Suprapubic skin (tissue), 4 donors: ENCODE results near the gene ASB9. TPM values are rescaled to one million over a fixed set of nuclear protein-coding genes. Genes with fewer than 3 reads are reported as not detected.
"Not testable (repeated sequence)": the region's sequence is repeated elsewhere in the genome, so short reads cannot be mapped to it uniquely, and the experiment has no call there.

Experiments used
- DNase-seq, 2 donors: peaks; one replicate each; pipeline ENCODE4 v3.0.0-alpha.2; 2019; ENCODE audit warnings: low spot score in 2 of 2
- H3K27ac ChIP-seq: fragments of 200-600 bp; sonication (generic); one replicate; pipeline ENCODE4 v1.5.1; 2019
- H3K27me3 ChIP-seq: fragments of 200-600 bp; sonication (generic); one replicate; pipeline ENCODE4 v1.5.1; 2019
- H3K36me3 ChIP-seq: fragments of 200-600 bp; sonication (generic); one replicate; pipeline ENCODE4 v1.5.1; 2019
- H3K4me1 ChIP-seq: fragments of 200-600 bp; sonication (generic); one replicate; pipeline ENCODE4 v1.5.1; 2019
- H3K4me3 ChIP-seq: fragments of 200-600 bp; sonication (generic); one replicate; pipeline ENCODE4 v1.5.1; 2019; ENCODE audit warnings: mild to moderate bottlenecking
- H3K9me3 ChIP-seq: fragments of 200-600 bp; sonication (generic); one replicate; pipeline ENCODE4 v1.5.1; 2019
- EP300 ChIP-seq: sonication (generic); formaldehyde crosslinking; IDR thresholded peaks from one replicate; pipeline ENCODE4 v1.6.1; 2017; ENCODE audit warnings: antibody characterized with exemption
- POLR2A ChIP-seq, 2 donors: fragments of 450-650 bp; IDR thresholded peaks; one replicate each; pipeline ENCODE4 v1.6.1; 2017; ENCODE audit warnings: antibody characterized with exemption in 2 of 2, mild to moderate bottlenecking in 2 of 2, moderate library complexity in 2 of 2
- POLR2AphosphoS5 ChIP-seq, 3 donors: sonication (generic); formaldehyde crosslinking; IDR thresholded peaks; one replicate each; pipeline ENCODE4 v1.6.1; 2017; ENCODE audit warnings: antibody characterized with exemption in 3 of 3
- WGBS: methylation state at CpG from one replicate; pipeline ENCODE4 v1.1.5; 2018; 5-methylcytosine and 5-hydroxymethylcytosine counted together
- total RNA-seq, 4 donors: library from RNA; depleted of rRNA; stranded (reverse); fragments of >200 nt; gene quantifications; one replicate each; pipeline ENCODE4 v1.1.0, GENCODE V29; 2016
- TF ChIP-seq, protein P1 (sequence below), 2 donors: fragments of 200-600 bp in 1 of 2; fragments of 450-650 bp in 1 of 2; sonication (generic) in 1 of 2; IDR thresholded peaks; one replicate each; pipeline ENCODE4 v1.5.1; 2016 to 2019; ENCODE audit warnings: antibody characterized with exemption in 2 of 2, mild to moderate bottlenecking in 1 of 2, moderate library complexity in 1 of 2

Gene ASB9
- total RNA-seq, 4 donors from 2014 or later: 0.49 to 3.6 (median 1.3) TPM

GRCh38 chrX:15298201-15298600 lies 28.3 kb upstream of the ASB9 start:
- Histone ChIP-seq H3K4me1 (no peaks in the 10 kb centered on the region), H3K27me3 (no peaks in the 10 kb centered on the region), H3K9me3 (no peaks in the 10 kb centered on the region), H3K4me3 (no peak overlapping the region), H3K27ac (no peak overlapping the region), H3K36me3 (no peaks in the 10 kb centered on the region)
- TF ChIP-seq POLR2AphosphoS5 (IDR thresholded peaks at IDR 0.05) (no peak), POLR2A (IDR thresholded peaks at IDR 0.05) (no peak)
- TF ChIP-seq, protein P1, sequence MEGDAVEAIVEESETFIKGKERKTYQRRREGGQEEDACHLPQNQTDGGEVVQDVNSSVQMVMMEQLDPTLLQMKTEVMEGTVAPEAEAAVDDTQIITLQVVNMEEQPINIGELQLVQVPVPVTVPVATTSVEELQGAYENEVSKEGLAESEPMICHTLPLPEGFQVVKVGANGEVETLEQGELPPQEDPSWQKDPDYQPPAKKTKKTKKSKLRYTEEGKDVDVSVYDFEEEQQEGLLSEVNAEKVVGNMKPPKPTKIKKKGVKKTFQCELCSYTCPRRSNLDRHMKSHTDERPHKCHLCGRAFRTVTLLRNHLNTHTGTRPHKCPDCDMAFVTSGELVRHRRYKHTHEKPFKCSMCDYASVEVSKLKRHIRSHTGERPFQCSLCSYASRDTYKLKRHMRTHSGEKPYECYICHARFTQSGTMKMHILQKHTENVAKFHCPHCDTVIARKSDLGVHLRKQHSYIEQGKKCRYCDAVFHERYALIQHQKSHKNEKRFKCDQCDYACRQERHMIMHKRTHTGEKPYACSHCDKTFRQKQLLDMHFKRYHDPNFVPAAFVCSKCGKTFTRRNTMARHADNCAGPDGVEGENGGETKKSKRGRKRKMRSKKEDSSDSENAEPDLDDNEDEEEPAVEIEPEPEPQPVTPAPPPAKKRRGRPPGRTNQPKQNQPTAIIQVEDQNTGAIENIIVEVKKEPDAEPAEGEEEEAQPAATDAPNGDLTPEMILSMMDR (IDR thresholded peaks at IDR 0.05): no peak
- DNase-seq: no peak
- 55% methylated on average over 2 of the region's 2 CpGs for WGBS

DNA sequence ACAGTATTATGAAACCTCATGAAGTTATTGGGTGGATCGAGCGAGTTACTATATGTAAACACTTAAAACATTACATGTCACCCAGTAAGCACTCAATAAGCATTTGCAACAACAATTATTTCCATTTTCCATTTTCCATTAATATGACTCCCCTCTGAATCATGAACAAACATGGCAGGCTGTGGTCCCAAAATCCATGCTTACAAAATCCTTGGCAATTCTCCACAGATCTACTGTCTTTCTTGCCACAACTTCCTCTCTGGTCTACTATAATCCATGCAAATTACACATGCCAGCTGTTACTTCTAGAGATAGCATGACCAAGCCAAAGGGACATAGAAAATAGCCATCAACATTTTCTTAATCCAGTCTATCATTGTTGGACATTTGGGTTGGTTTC lies 23.6 kb upstream of the ASB9 start:
- no peaks in the 10 kb centered on the region for H3K9me3 ChIP-seq
- no peak for TF ChIP-seq POLR2AphosphoS5 (IDR thresholded peaks at IDR 0.05)
- H3K4me1 ChIP-seq: no peaks in the 10 kb centered on the region
- H3K36me3 ChIP-seq: no peaks in the 10 kb centered on the region
- H3K4me3 ChIP-seq: no peak overlapping the region
- H3K27ac ChIP-seq: no peak overlapping the region
- no peak for DNase-seq
- 87% methylated on average over 2 of the region's 2 CpGs for WGBS
- no peaks in the 10 kb centered on the region for H3K27me3 ChIP-seq

GRCh38 chrX:15292861-15293260 lies 23.0 kb upstream of the ASB9 start:
- 75% methylated on average over 3 of the region's 3 CpGs for WGBS

DNA sequence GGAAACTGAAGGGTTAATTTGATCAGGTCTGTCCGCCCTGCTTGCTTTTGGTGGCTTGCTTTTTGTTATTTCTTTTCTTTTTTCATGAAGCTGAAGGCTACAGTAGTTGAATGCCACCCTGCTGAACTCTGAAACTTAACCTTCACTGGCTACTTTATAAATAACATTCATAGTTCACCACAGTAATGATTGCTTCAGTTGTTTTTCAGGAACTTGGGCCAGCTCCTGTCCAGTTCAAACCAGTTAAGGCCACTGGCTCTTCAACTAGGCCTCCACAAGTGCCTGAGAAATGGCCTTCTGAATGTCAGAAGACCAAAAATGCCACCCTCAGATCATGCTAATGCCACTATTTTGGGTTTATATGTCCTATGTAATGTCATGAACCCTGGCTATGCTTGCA lies 7.7 kb upstream of the ASB9 start:
- WGBS: 48% methylated on average over 1 of the region's 1 CpG
- no peak overlapping the region for H3K4me3 ChIP-seq
- no peaks in the 10 kb centered on the region for H3K27me3 ChIP-seq
- DNase-seq: no peak
- no peaks in the 10 kb centered on the region for H3K36me3 ChIP-seq
- no peak overlapping the region for H3K27ac ChIP-seq
- TF ChIP-seq POLR2A (IDR thresholded peaks at IDR 0.05): no peak
- TF ChIP-seq POLR2AphosphoS5 (IDR thresholded peaks at IDR 0.05): no peak
- TF ChIP-seq, protein P1 (IDR thresholded peaks at IDR 0.05): no peak
- TF ChIP-seq EP300: no peak
- H3K4me1 ChIP-seq: no peaks in the 10 kb centered on the region
- no peaks in the 10 kb centered on the region for H3K9me3 ChIP-seq

More at GRCh38 chrX:15292861-15293260, 23.0 kb upstream of the ASB9 start:
- Histone ChIP-seq H3K9me3 (no peaks in the 10 kb centered on the region), H3K36me3 (no peaks in the 10 kb centered on the region), H3K4me1 (no peaks in the 10 kb centered on the region), H3K4me3 (no peak overlapping the region), H3K27ac (no peak overlapping the region), H3K27me3 (no peaks in the 10 kb centered on the region)
- TF ChIP-seq EP300 (no peak), POLR2AphosphoS5 (IDR thresholded peaks at IDR 0.05) (no peak), POLR2A (IDR thresholded peaks at IDR 0.05) (no peak)
- TF ChIP-seq, protein P1 (IDR thresholded peaks at IDR 0.05): no peak
- no peak for DNase-seq

DNA sequence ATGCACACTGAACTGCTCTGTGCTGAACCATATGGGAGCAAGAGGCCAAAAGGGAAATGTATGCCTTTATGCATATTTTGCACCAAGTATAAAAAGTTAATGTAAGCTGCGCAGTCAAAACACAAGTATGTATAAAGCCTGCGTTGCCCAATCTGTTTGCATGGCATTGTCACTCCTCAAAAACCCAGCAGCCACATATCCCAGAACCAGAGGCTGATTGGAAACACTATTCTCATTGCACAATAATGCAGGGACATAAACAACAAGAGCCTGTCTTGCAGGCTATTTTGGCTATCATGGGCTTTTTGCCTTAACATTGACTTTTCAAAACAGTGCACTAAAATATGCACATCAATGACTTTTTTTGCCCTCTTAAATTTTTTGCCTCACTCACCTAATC lies 5.1 kb upstream of the ASB9 start:
- Histone ChIP-seq H3K4me3 (no peak overlapping the region), H3K27ac (no peak overlapping the region), H3K4me1 (no peaks in the 10 kb centered on the region), H3K27me3 (no peaks in the 10 kb centered on the region), H3K36me3 (no peaks in the 10 kb centered on the region), H3K9me3 (no peaks in the 10 kb centered on the region)
- no peak for DNase-seq
- TF ChIP-seq, protein P1 (IDR thresholded peaks at IDR 0.05): no peak
- TF ChIP-seq EP300 (no peak), POLR2AphosphoS5 (IDR thresholded peaks at IDR 0.05) (no peak), POLR2A (IDR thresholded peaks at IDR 0.05) (no peak)
- WGBS: 63% methylated on average over 2 of the region's 2 CpGs

- WGBS: 93% methylated on average over 10 of the region's 10 CpGs
- not testable (repeated sequence) for H3K27me3 ChIP-seq, H3K36me3 ChIP-seq, DNase-seq, H3K4me1 ChIP-seq, H3K9me3 ChIP-seq, H3K27ac ChIP-seq, H3K4me3 ChIP-seq
These were observed 3.4 kb upstream of the ASB9 start for GRCh38 chrX:15273275-15273674.
